SJSA1 (cell line): ENCODE measurements around the gene BTBD9. TPM values are rescaled to one million over a fixed set of nuclear protein-coding genes. Genes with fewer than 3 reads are reported as not detected.

Experiments
- DNase-seq, 2 experiments: peaks; one replicate each; pipeline ENCODE4 v3.0.0-alpha.2; 2015 to 2020; ENCODE audit warnings: low spot score in 2 of 2, low read depth in 1 of 2
- H3K27ac ChIP-seq: fragments of 250-450 bp; sonication (Bioruptor Pico); 2 replicates; pipeline ENCODE4 v1.5.1; 2020; ENCODE audit warnings: mild to moderate bottlenecking, moderate library complexity
- H3K27me3 ChIP-seq: fragments of 250-450 bp; sonication (Bioruptor Pico); replicated peaks from 2 replicates; pipeline ENCODE4 v1.5.1; 2020; ENCODE audit warnings: mild to moderate bottlenecking, moderate library complexity
- H3K36me3 ChIP-seq: fragments of 250-450 bp; sonication (Bioruptor Pico); 2 replicates; pipeline ENCODE4 v1.5.1; 2020; ENCODE audit warnings: mild to moderate bottlenecking
- H3K4me1 ChIP-seq: fragments of 250-450 bp; sonication (Bioruptor Pico); replicated peaks from 2 replicates; pipeline ENCODE4 v1.6.1; 2021; ENCODE audit warnings: mild to moderate bottlenecking
- H3K4me3 ChIP-seq: fragments of 250-450 bp; sonication (Bioruptor Pico); 2 replicates; pipeline ENCODE4 v1.5.1; 2020; ENCODE audit warnings: mild to moderate bottlenecking
- H3K9me3 ChIP-seq: fragments of 250-450 bp; sonication (Bioruptor Pico); replicated peaks from 2 replicates; pipeline ENCODE4 v1.5.1; 2020; ENCODE audit warnings: mild to moderate bottlenecking
- total RNA-seq: library from RNA; depleted of rRNA; stranded (reverse); fragments of >200 nt; shearing (Covaris generic); gene quantifications from 2 replicates; pipeline ENCODE4 v1.2.3, GENCODE V29; 2014

The BTBD9 gene
- total RNA-seq, 1 experiment from 2014 or later, result 8.5 TPM

DNA sequence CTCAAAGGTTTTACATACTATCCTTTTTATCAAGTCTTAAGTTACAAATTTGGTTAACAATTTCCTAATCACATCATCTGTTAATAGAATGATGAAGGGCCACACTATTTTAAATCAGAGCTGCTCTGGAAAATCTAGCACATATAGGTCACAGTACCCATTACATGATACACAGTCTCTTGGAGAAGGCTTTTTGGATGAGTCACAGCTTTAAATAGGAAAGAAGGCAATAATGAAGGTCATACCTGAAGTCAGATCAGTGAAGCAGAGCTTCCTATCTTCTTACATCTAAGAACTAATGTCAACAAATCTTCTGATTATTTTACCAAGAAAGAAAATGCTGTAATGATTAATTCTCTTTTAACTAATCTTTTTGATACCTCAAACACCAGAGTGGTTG lies 248.5 kb downstream of the BTBD9 start:
- no peak for DNase-seq
- Histone ChIP-seq H3K27me3 (no peaks in the 10 kb centered on the region), H3K4me1 (no peaks in the 10 kb centered on the region), H3K4me3 (no peak overlapping the region), H3K36me3 (no peaks in the 10 kb centered on the region), H3K9me3 (no peaks in the 10 kb centered on the region), H3K27ac (no peak overlapping the region)

DNA sequence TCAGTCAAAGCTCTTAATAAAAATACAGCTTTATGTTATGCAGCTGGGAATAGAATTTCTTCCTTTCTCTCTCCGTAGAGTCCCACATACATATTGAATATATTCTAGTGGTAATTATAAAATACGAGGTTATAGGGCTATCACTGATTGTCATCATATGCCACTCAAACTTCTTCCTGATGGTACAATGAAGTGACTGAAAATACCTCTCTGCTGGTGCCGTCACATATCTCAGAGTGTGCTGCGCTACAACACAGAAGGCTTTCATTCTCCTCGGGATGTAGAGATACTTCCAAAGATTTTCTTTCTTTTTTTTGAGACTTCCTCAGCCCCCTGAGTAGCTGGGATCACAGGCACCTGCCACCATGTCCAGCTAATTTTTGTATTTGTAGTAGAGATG lies 249.9 kb downstream of the BTBD9 start:
- H3K9me3 ChIP-seq, result no peaks in the 10 kb centered on the region
- H3K27me3 ChIP-seq, result no peaks in the 10 kb centered on the region
- no peak overlapping the region for H3K4me3 ChIP-seq
- H3K36me3 ChIP-seq, result no peaks in the 10 kb centered on the region
- no peak for DNase-seq
- no peak overlapping the region for H3K27ac ChIP-seq
- H3K4me1 ChIP-seq, result no peaks in the 10 kb centered on the region

DNA sequence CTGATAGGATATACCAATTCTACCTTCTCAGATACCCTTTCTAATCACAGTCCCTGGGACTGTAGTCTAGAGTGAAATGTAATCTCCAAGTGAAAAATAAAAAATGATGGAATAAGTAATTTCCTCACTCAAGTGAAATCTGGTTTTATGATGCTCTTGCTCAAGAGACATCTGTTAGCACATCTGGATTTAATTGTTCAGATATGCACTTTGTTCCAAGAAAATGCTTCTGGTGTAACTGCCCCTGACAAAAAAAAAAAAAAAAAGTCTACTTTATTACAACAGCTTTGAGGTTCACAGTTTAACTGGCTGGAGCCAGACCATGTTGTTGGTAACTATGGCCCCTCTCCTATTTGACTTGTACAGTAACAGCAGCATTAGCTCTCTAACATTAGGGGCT lies 251.8 kb downstream of the BTBD9 start:
- no peaks in the 10 kb centered on the region for H3K9me3 ChIP-seq
- no peaks in the 10 kb centered on the region for H3K4me1 ChIP-seq
- no peak overlapping the region for H3K27ac ChIP-seq
- DNase-seq, result no peak
- no peaks in the 10 kb centered on the region for H3K27me3 ChIP-seq
- no peak overlapping the region for H3K4me3 ChIP-seq
- no peaks in the 10 kb centered on the region for H3K36me3 ChIP-seq

DNA sequence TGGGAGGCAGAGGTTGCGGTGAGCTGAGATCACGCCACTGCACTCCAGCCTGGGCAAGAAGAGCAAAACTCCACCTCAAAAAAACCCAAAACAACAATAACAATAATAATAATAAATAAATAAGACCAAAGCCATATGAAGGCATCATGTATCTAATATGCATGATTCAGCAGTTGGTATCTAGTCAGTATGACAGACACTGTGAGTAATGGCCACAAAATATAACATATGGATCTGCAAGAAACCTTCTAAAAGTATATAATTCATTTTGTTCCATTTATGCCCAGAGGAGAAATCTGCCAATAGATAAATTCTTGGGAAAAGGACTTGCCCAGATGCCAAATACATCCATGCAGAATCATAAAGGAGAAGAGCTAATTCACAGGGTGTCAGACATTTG lies 252.3 kb downstream of the BTBD9 start:
- no peaks in the 10 kb centered on the region for H3K36me3 ChIP-seq
- H3K4me1 ChIP-seq, result no peaks in the 10 kb centered on the region
- H3K27ac ChIP-seq, result no peak overlapping the region
- H3K27me3 ChIP-seq, result no peaks in the 10 kb centered on the region
- no peaks in the 10 kb centered on the region for H3K9me3 ChIP-seq
- DNase-seq, result no peak
- H3K4me3 ChIP-seq, result no peak overlapping the region

DNA sequence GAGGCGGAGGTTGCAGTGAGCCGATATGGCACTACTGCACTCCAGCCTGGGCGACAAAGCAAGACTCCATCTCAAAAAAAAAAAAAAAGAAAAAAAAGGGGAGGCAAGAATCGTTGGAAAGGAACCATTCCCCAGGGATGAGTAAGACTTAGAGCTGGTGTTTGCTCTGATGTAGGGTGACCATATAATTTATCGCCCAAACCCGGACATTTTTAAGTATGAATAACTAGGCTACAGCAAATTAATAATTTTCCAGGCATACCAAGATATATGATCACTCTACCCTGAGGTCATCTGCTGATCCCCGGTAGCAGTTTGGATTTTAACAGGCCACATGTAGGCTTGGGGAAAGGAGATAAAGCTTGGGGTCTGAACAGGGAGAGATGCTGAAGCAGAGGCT lies 260.9 kb downstream of the BTBD9 start:
- H3K9me3 ChIP-seq, result no peaks in the 10 kb centered on the region
- no peaks in the 10 kb centered on the region for H3K36me3 ChIP-seq
- H3K4me1 ChIP-seq, result no peaks in the 10 kb centered on the region
- no peak overlapping the region for H3K27ac ChIP-seq
- DNase-seq, result no peak
- no peak overlapping the region for H3K4me3 ChIP-seq
- H3K27me3 ChIP-seq, result no peaks in the 10 kb centered on the region; the same call in 1 of the 2 replicates

DNA sequence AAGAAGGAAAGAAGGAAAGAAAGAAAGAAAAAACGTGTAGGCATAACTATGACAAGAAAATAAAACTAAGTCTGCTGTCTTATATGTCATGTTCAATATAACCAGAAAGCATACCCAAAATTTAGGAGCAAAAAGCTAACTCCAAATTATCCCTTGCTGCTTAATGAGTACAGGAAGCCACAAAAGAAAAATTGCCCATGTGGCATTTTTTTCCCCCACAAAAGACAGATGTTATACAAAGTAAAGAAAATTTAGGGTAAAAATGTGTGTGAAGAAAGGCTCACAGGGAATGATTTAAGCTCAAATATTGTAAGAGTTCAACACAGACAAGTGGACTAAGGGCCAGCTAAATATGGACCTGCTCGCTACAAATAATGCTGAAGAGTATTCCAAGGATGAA lies 263.8 kb downstream of the BTBD9 start:
- H3K4me3 ChIP-seq, result no peak overlapping the region
- no peaks in the 10 kb centered on the region for H3K9me3 ChIP-seq
- H3K4me1 ChIP-seq, result no peaks in the 10 kb centered on the region
- H3K27ac ChIP-seq, result no peak overlapping the region
- H3K36me3 ChIP-seq, result no peaks in the 10 kb centered on the region
- no peaks in the 10 kb centered on the region; the same call in 1 of the 2 replicates for H3K27me3 ChIP-seq
- DNase-seq, result no peak

DNA sequence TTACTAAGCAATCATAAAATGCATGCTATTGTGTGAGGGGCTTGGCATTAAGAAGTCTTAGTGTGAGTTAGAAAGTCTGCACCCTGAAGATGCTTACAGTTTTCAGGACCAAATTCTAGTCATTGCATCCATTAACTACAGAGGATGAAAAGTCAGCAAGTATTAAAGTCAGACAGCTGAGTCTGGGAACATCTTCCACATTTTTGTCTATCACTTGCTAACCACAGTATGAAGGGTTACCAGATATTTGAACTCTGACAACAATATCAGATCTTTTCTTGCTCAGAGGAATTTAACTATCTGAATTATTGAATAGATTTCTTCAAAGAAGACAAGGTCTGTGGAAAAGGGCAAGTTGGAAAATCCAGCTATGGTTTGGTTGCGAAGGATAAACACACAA lies 264.4 kb downstream of the BTBD9 start:
- Histone ChIP-seq H3K27ac (no peak overlapping the region), H3K4me3 (no peak overlapping the region), H3K36me3 (no peaks in the 10 kb centered on the region), H3K4me1 (no peaks in the 10 kb centered on the region), H3K9me3 (no peaks in the 10 kb centered on the region), H3K27me3 (no peaks in the 10 kb centered on the region; the same call in 1 of the 2 replicates)
- no peak for DNase-seq

DNA sequence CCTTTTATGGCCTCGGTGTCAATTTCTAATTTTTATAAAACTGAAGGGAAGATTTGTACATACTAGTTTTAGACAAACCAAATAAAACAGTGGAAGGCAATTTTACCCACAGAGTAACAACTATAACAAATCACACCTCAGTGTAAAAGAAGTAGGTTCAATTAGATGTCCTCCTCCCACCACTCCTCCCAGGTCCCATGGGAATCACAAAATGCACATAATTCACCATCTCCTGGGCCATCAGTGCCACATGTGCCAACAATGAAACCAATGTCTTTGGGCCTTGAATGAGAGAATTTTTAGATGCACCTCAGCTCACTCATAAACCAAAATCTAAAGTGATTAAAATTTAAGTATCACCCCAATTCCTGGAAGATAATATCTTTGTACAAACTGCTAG lies 267.8 kb downstream of the BTBD9 start:
- Histone ChIP-seq H3K9me3 (no peaks in the 10 kb centered on the region), H3K4me3 (no peak overlapping the region), H3K4me1 (no peaks in the 10 kb centered on the region), H3K27me3 (no peaks in the 10 kb centered on the region; the same call in 1 of the 2 replicates), H3K27ac (no peak overlapping the region), H3K36me3 (no peaks in the 10 kb centered on the region)
- DNase-seq, result no peak

DNA sequence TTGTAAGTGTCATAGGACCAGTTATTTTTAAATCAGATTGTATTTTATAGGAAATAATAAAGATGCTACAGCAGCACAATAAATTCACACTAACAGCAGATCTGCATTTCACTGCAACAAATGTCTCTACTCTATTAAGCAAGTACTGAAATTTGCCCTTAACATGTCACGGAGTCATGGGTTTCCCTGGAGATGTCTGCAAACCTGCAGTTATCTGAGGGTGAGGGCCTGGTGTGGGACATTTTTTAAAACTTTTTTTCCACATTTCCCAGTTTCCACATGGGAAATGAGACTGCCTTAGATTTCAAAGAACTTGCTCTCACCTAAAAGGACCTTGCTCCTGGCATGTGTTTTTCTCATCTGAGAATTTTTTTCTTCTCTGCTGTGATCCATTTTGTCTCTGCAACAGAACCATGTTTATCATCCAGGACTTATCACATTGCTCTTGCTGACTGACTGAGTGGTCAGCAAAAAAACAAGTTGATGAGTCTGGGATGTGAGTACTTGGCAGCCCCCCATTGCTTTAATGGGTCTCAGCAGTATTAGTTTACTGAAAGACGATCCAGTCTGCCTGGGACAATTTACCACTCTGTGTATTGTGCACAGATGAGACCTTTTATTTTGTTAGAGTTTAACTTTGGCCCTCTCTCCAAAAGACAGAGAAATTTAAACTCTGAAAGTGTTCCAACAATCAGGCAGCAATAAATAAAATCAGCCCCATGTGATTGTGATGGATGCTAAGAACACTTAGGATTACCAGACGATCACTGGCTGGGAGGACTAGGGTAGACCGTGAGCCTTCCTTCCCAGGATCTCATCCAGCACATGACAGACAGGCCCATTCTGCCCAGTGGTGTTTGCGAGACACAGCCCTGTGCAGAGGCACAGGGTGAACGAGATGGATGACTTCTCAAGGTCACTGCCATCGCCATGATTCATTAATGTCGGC lies 268.8 kb downstream of the BTBD9 start:
- no peak overlapping the region for H3K4me3 ChIP-seq
- DNase-seq, result no peak
- H3K27me3 ChIP-seq, result no peaks in the 10 kb centered on the region; the same call in 1 of the 2 replicates
- no peaks in the 10 kb centered on the region for H3K4me1 ChIP-seq
- no peaks in the 10 kb centered on the region for H3K9me3 ChIP-seq
- no peaks in the 10 kb centered on the region for H3K36me3 ChIP-seq
- no peak overlapping the region for H3K27ac ChIP-seq

DNA sequence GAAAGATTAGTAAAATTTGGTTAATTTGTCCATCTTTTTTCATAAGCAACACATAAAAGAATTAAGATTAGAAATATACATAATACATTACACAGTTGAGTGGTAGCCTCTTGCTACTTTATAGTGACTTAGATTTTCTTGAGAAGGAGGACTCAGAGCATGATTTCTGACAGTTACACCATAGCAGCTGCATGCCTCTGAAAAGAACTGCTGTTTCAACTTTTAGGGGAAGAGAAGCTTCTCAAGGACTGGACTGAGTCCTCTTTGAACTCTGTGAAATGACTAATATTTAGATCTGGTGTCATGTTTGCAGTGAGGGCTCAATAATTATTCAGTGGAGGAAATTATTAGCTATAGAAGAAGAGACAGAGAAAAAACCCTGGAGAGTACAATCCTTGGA lies 272.5 kb downstream of the BTBD9 start:
- no peak for DNase-seq
- Histone ChIP-seq H3K4me3 (no peak overlapping the region), H3K9me3 (no peaks in the 10 kb centered on the region), H3K36me3 (no peaks in the 10 kb centered on the region), H3K4me1 (no peaks in the 10 kb centered on the region), H3K27ac (no peak overlapping the region), H3K27me3 (no peaks in the 10 kb centered on the region)

DNA sequence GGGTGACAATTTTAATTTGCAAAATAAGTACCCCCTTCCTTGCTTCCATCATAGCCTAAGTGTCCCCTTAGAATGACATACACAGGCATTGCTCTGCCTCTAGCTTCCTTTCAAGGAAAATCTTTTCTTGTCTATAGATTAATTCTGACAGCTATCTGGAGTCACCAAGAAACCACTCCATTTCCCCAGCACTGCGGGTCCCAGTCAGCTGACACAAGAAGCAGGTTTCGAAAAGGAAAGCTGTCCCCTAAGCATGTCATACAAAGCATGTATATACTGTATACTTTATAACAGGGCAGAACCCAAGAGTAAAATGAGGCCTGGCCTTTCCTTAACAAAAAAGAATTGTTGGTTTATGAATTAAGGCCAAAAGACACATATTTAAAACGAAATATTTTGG lies 273.5 kb downstream of the BTBD9 start:
- Histone ChIP-seq H3K27ac (no peak overlapping the region), H3K4me3 (no peak overlapping the region), H3K36me3 (no peaks in the 10 kb centered on the region), H3K4me1 (no peaks in the 10 kb centered on the region), H3K27me3 (no peaks in the 10 kb centered on the region), H3K9me3 (no peaks in the 10 kb centered on the region)
- DNase-seq, result no peak

DNA sequence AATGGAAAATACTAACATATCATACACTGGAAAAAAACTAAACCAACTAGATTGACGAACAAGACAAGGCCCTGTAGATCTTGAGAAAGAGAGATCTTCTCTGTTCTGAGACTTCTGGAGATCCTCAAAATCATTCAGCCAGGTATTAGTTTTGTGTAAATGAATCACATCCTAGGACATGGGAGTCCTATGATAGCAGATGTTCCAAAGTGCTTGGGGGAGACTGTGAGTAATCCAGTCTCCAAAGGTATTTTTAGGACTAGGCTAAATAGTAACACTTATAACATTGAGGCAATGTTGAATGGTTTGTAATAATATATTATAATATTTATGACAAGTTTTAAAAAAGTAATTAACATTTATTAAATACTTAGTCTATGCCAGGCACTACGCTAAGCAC lies 275.0 kb downstream of the BTBD9 start:
- no peak overlapping the region for H3K4me3 ChIP-seq
- DNase-seq, result no peak
- no peak overlapping the region for H3K27ac ChIP-seq
- H3K36me3 ChIP-seq, result no peaks in the 10 kb centered on the region
- H3K4me1 ChIP-seq, result no peaks in the 10 kb centered on the region
- no peaks in the 10 kb centered on the region for H3K9me3 ChIP-seq
- H3K27me3 ChIP-seq, result no peaks in the 10 kb centered on the region

DNA sequence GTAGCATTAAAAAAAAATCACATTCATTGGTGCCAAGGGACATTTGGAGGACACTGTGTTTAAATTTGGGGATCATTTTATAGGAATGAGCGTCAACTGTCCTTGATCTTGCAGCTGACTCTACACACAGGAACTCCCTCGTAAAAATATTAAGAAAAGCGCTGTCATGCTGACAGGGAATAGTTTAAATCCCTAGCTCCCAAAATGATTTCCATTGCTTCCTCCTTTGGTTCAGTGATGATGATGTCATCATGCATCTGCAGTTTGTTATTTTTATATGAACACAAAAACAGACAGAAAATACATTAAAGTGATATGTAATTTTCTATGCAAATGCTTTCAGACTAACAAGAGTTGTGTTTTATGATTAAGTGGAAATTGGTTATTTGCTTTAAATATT lies 275.6 kb downstream of the BTBD9 start:
- Histone ChIP-seq H3K9me3 (no peaks in the 10 kb centered on the region), H3K27ac (no peak overlapping the region), H3K4me3 (no peak overlapping the region), H3K4me1 (no peaks in the 10 kb centered on the region), H3K36me3 (no peaks in the 10 kb centered on the region), H3K27me3 (no peaks in the 10 kb centered on the region)
- no peak for DNase-seq

DNA sequence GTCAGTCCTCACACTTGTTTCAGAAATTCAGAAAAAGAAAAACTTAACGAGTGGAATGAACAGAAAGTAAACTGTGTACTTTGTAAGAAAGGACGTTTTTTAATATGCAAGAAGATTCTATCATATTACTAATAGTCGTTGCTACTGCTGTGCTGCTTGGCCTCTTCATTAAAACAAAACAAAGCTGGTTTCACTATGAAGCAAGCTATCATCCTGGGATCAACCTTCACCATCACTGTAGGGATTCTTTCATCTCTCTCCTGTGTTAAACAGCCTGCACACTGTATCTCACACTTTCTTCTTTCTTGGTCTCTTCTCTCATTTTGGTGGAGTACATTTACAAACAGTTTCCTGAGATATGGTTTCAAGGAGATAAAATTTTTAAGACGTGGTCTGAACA lies 284.2 kb downstream of the BTBD9 start:
- Histone ChIP-seq H3K27ac (no peak overlapping the region), H3K27me3 (no peaks in the 10 kb centered on the region), H3K4me1 (peaks cover 12% of the 10 kb centered on the region; the same call in 1 of the 2 replicates), H3K9me3 (no peaks in the 10 kb centered on the region), H3K4me3 (no peak overlapping the region), H3K36me3 (no peaks in the 10 kb centered on the region)
- no peak for DNase-seq
